HepG2 (cell line): ENCODE data around the gene TBXAS1. TPM values are rescaled to one million over a fixed set of nuclear protein-coding genes. Genes with fewer than 3 reads are reported as not detected.

Source experiments
- AHDC1 ChIP-seq: sonication (generic); formaldehyde crosslinking; IDR thresholded peaks from 2 replicates; pipeline ENCODE4 v1.5.1; 2020; ENCODE audit warnings: mild to moderate bottlenecking, missing genetic modification reagents, borderline replicate concordance
- ARID5B ChIP-seq: IDR thresholded peaks from 2 replicates; pipeline ENCODE4 v1.4.0; 2020; ENCODE audit warnings: mild to moderate bottlenecking, missing genetic modification reagents
- ATF6 ChIP-seq: sonication (generic); formaldehyde crosslinking; conservative IDR thresholded peaks from 2 replicates; pipeline ENCODE4 v1.4.0; 2020; ENCODE audit warnings: missing genetic modification reagents
- BHLHE40 ChIP-seq: IDR thresholded peaks from 2 replicates; pipeline ENCODE4 v1.6.1; 2011; ENCODE audit warnings: low read length, improper control_type of control experiment
- FOSL2 ChIP-seq: sonication (generic); formaldehyde crosslinking; IDR thresholded peaks from 2 replicates; pipeline ENCODE4 v1.4.0; 2020; ENCODE audit warnings: missing genetic modification reagents
- FOXA3 ChIP-seq: IDR thresholded peaks from 2 replicates; pipeline ENCODE4 v1.6.1; 2016; ENCODE audit warnings: missing genetic modification reagents, missing compliant biosample characterization
- PITX1 ChIP-seq: sonication (generic); formaldehyde crosslinking; IDR thresholded peaks from 2 replicates; pipeline ENCODE4 v1.5.1; 2020; ENCODE audit warnings: mild to moderate bottlenecking, missing genetic modification reagents
- RXRB ChIP-seq: IDR thresholded peaks from 2 replicates; pipeline ENCODE4 v1.6.1; 2016; ENCODE audit warnings: borderline replicate concordance, missing genetic modification reagents, missing compliant biosample characterization
- SALL1 ChIP-seq: sonication (generic); formaldehyde crosslinking; IDR thresholded peaks from 2 replicates; pipeline ENCODE4 v1.8.0; 2022; ENCODE audit warnings: mild to moderate bottlenecking, missing genetic modification reagents
- SP1 ChIP-seq, 2 experiments: fragments of 450-650 bp in 1 of 2; sonication (generic) in 1 of 2; formaldehyde crosslinking in 1 of 2; IDR thresholded peaks; 2 replicates each; pipeline versions ENCODE4 v1.4.0 to v1.6.1; 2016 to 2020; ENCODE audit warnings: missing genetic modification reagents in 1 of 2
- TEAD3 ChIP-seq: optimal IDR thresholded peaks from 2 replicates; pipeline ENCODE3; 2016; ENCODE audit warnings: borderline replicate concordance
- ZFP36 ChIP-seq: fragments of 150-350 bp; IDR thresholded peaks from 2 replicates; pipeline ENCODE4 v1.6.1; 2018; ENCODE audit warnings: borderline replicate concordance, low read length, low read depth; ENCODE audit not compliant: partially characterized antibody
- ZNF281 ChIP-seq: sonication (generic); formaldehyde crosslinking; IDR thresholded peaks from 2 replicates; pipeline ENCODE4 v1.4.0; 2020; ENCODE audit warnings: missing genetic modification reagents, borderline replicate concordance
- polyA plus RNA-seq, 8 experiments: library from polyadenylated mRNA; depleted of rRNA in 3 of 8; stranded (reverse) in 7 of 8; unstranded in 1 of 8; fragments of >200 nt; fragmentation: Illumina TruSeq in 4 of 8; extraction: Trizol in 4 of 8; gene quantifications; 2 replicates each; pipeline versions ENCODE4 v1.2.1 to v1.2.3, GENCODE V29; 2011 to 2016; ENCODE audit warnings: low read depth in 4 of 8, missing spikeins in 1 of 8, mixed read lengths in 1 of 8; ENCODE audit not compliant: insufficient read depth in 1 of 8
- total RNA-seq, 5 experiments: library from RNA; depleted of rRNA; stranded (reverse); fragments of >200 nt; fragmentation: Illumina TruSeq; extraction: Trizol; gene quantifications; 2 replicates each; pipeline ENCODE4 v1.2.3, GENCODE V29; 2016; ENCODE audit warnings: low read depth in 1 of 5

Gene TBXAS1
- total and polyA plus RNA-seq, 2 of the 13 experiments (the other 11 are each of a cell fraction or from before 2014, with no cell fraction given): 4.0 to 4.9 TPM

- TF ChIP-seq ARID5B (CRISPR knock-in tag) (peak; percentile 37), FOXA3 (peak; percentile 65), RXRB (CRISPR knock-in tag) (0 out of 2 replicates have a peak, but pooled peaks have one; percentile 26), ATF6 (CRISPR knock-in tag) (no peak), TEAD3 (CRISPR knock-in tag) (peak; percentile 51), SP1 (IDR thresholded peaks at IDR 0.05) (no peak), SP1 (CRISPR knock-in tag; IDR thresholded peaks at IDR 0.05) (no peak), BHLHE40 (peak; percentile 48; the same call in 1 of the 2 replicates), PITX1 (CRISPR knock-in tag) (no peak), ZFP36 (no peak), AHDC1 (CRISPR knock-in tag) (no peak), SALL1 (CRISPR knock-in tag) (peak; percentile 31; the same call in 1 of the 2 replicates), ZNF281 (0 out of 2 replicates have a peak, but pooled peaks have one; percentile 26), FOSL2 (CRISPR knock-in tag) (peak; percentile 85)
Measured at GRCh38 chr7:139991269-139991666, 162.2 kb downstream of the TBXAS1 start (continued).
